Astrocyte (in vitro differentiated cells and primary cell): ENCODE measurements around the gene MTA3. TPM values are rescaled to one million over a fixed set of nuclear protein-coding genes. Genes with fewer than 3 reads are reported as not detected.
"Not testable (repeated sequence)": the region's sequence is repeated elsewhere in the genome, so short reads cannot be mapped to it uniquely, and the experiment has no call there.

Experiments used
- DNase-seq: peaks from one replicate; pipeline ENCODE4 v3.0.0-alpha.2; 2010; ENCODE audit warnings: low read depth
- FAIRE-seq: peaks from 2 replicates; lab custom pipeline; 2011; peaks lifted over from hg19 to GRCh38; lab: Jason Lieb, UNC
- H2AFZ ChIP-seq: 2 replicates; pipeline ENCODE4 v1.6.0; 2012; ENCODE audit warnings: low read depth, low read length, inconsistent platforms
- H3K27ac ChIP-seq: 2 replicates; pipeline ENCODE4 v1.5.1; 2011; ENCODE audit warnings: low read depth, low read length, inconsistent platforms
- H3K27me3 ChIP-seq: 2 replicates; pipeline ENCODE4 v1.6.0; 2011; ENCODE audit warnings: low read length, inconsistent platforms; ENCODE audit not compliant: insufficient read depth
- H3K36me3 ChIP-seq: 2 replicates; pipeline ENCODE4 v1.5.1; 2011; ENCODE audit warnings: low read length, inconsistent platforms; ENCODE audit not compliant: insufficient read depth
- H3K4me1 ChIP-seq: 2 replicates; pipeline ENCODE4 v1.5.1; 2011; ENCODE audit warnings: low read length, inconsistent platforms; ENCODE audit not compliant: insufficient read depth
- H3K4me2 ChIP-seq: 2 replicates; pipeline ENCODE4 v1.6.0; 2012; ENCODE audit warnings: low read length, inconsistent platforms
- H3K4me3 ChIP-seq: 2 replicates; pipeline ENCODE4 v1.5.1; 2011; ENCODE audit warnings: low read depth, mild to moderate bottlenecking, low read length, inconsistent platforms; ENCODE audit not compliant: insufficient read depth
- H3K79me2 ChIP-seq: 2 replicates; pipeline ENCODE4 v1.6.0; 2012; ENCODE audit warnings: mild to moderate bottlenecking, low read length, inconsistent platforms; ENCODE audit not compliant: insufficient read depth
- H3K9ac ChIP-seq: 2 replicates; pipeline ENCODE4 v1.6.0; 2012; ENCODE audit warnings: mild to moderate bottlenecking, low read length, inconsistent platforms
- H3K9me3 ChIP-seq: 2 replicates; pipeline ENCODE4 v1.5.1; 2012; ENCODE audit warnings: low read depth, mild to moderate bottlenecking, low read length, inconsistent platforms; ENCODE audit not compliant: insufficient read depth
- H4K20me1 ChIP-seq: 2 replicates; pipeline ENCODE4 v1.6.0; 2012; ENCODE audit warnings: low read length, inconsistent platforms; ENCODE audit not compliant: insufficient read depth
- H3K27ac Mint-ChIP-seq: one replicate; pipeline ENCODE4 v1.8.0; 2021; ENCODE audit warnings: mild to moderate bottlenecking, mixed read lengths; ENCODE audit not compliant: unreplicated experiment
- H3K27me3 Mint-ChIP-seq: one replicate; pipeline ENCODE4 v1.8.0; 2021; ENCODE audit warnings: low read depth, mixed read lengths; ENCODE audit not compliant: unreplicated experiment
- H3K36me3 Mint-ChIP-seq: one replicate; pipeline ENCODE4 v1.8.0; 2021; ENCODE audit warnings: low read depth, mixed read lengths; ENCODE audit not compliant: unreplicated experiment
- H3K4me1 Mint-ChIP-seq: one replicate; pipeline ENCODE4 v1.8.0; 2021; ENCODE audit warnings: low read depth, mixed read lengths; ENCODE audit not compliant: unreplicated experiment
- H3K4me3 Mint-ChIP-seq: one replicate; pipeline ENCODE4 v1.8.0; 2021; ENCODE audit warnings: mild to moderate bottlenecking, moderate library complexity, mixed read lengths; ENCODE audit not compliant: unreplicated experiment
- H3K9me3 Mint-ChIP-seq: one replicate; pipeline ENCODE4 v1.8.0; 2021; ENCODE audit warnings: mild to moderate bottlenecking, mixed read lengths; ENCODE audit not compliant: unreplicated experiment
- CTCF ChIP-seq: IDR thresholded peaks from 2 replicates; pipeline ENCODE4 v1.5.1; 2011; ENCODE audit warnings: low read depth, mild to moderate bottlenecking, inconsistent platforms, low read length, moderate library complexity; ENCODE audit not compliant: insufficient read depth
- EZH2 ChIP-seq: IDR thresholded peaks from 2 replicates; pipeline ENCODE4 v1.6.1; 2012; ENCODE audit warnings: mild to moderate bottlenecking, low read length, inconsistent platforms; ENCODE audit not compliant: insufficient read depth
- total RNA-seq: library from RNA; stranded (reverse); gene quantifications from 2 replicates; pipeline ENCODE4 v1.2.1, GENCODE V29; 2021

The MTA3 gene
- total RNA-seq, 1 donor from 2014 or later = 69.4 TPM

GRCh38 chr2:42725657-42726056 lies 157.2 kb downstream of the MTA3 start:
- Mint-ChIP-seq H3K27ac (no peak overlapping the region), H3K27me3 (no peaks in the 10 kb centered on the region), H3K4me1 (peaks cover 19% of the 10 kb centered on the region), H3K36me3 (peaks cover 15% of the 10 kb centered on the region), H3K9me3 (peaks cover 1% of the 10 kb centered on the region), H3K4me3 (no peak overlapping the region)
- H3K36me3 ChIP-seq = no peaks in the 10 kb centered on the region
- no peaks in the 10 kb centered on the region for H4K20me1 ChIP-seq
- no peak overlapping the region for H2AFZ ChIP-seq
- DNase-seq = no peak
- peaks cover 3% of the 10 kb centered on the region for H3K4me1 ChIP-seq
- FAIRE-seq = no peak
- no peaks in the 10 kb centered on the region for H3K27me3 ChIP-seq
- H3K27ac ChIP-seq = no peak overlapping the region
- H3K4me3 ChIP-seq = no peak overlapping the region
- TF ChIP-seq CTCF (no peak), EZH2 (no peak)
- H3K79me2 ChIP-seq = no peaks in the 10 kb centered on the region
- no peak overlapping the region for H3K9ac ChIP-seq
- no peak overlapping the region for H3K4me2 ChIP-seq
- no peaks in the 10 kb centered on the region for H3K9me3 ChIP-seq

- TF ChIP-seq CTCF = no peak
- no peak for TF ChIP-seq EZH2
- no peak for FAIRE-seq
- Histone ChIP-seq H2AFZ (no peak overlapping the region), H3K4me1 (peaks cover 3% of the 10 kb centered on the region), H3K27ac (no peak overlapping the region), H3K79me2 (no peaks in the 10 kb centered on the region), H4K20me1 (no peaks in the 10 kb centered on the region), H3K9ac (no peak overlapping the region), H3K4me2 (no peak overlapping the region), H3K4me3 (no peak overlapping the region), H3K27me3 (no peaks in the 10 kb centered on the region), H3K9me3 (no peaks in the 10 kb centered on the region), H3K36me3 (no peaks in the 10 kb centered on the region)
- no peaks in the 10 kb centered on the region for H3K27me3 Mint-ChIP-seq
- H3K27ac Mint-ChIP-seq = no peak overlapping the region
- H3K36me3 Mint-ChIP-seq = peaks cover 15% of the 10 kb centered on the region
- H3K4me3 Mint-ChIP-seq = no peak overlapping the region
- no peak for DNase-seq
- peaks cover 19% of the 10 kb centered on the region for H3K4me1 Mint-ChIP-seq
- H3K9me3 Mint-ChIP-seq = peaks cover 1% of the 10 kb centered on the region
These were observed 158.2 kb downstream of the MTA3 start for GRCh38 chr2:42726680-42727079.

- H3K27ac ChIP-seq, DNase-seq, H4K20me1 ChIP-seq, H3K4me3 Mint-ChIP-seq, H3K4me2 ChIP-seq, H3K4me1 ChIP-seq, FAIRE-seq, H3K9ac ChIP-seq, H3K27me3 ChIP-seq, H3K36me3 ChIP-seq, H3K9me3 Mint-ChIP-seq, H3K4me1 Mint-ChIP-seq, H3K27ac Mint-ChIP-seq, H2AFZ ChIP-seq, H3K4me3 ChIP-seq, H3K9me3 ChIP-seq, H3K27me3 Mint-ChIP-seq, H3K79me2 ChIP-seq: not testable (repeated sequence)
- H3K36me3 Mint-ChIP-seq = peaks cover 37% of the 10 kb centered on the region
These were observed 162.9 kb downstream of the MTA3 start for GRCh38 chr2:42731316-42731715.
